ENCODE data around the gene CDKL1. TPM values are rescaled to one million over a fixed set of nuclear protein-coding genes. Genes with fewer than 3 reads are reported as not detected.
A peak's percentile ranks its signal among the peaks of the same experiment; 100 is the strongest.

Gene CDKL1
- total and polyA plus RNA-seq, 2 of the 13 experiments (the other 11 are each of a cell fraction or from before 2014, with no cell fraction given), result 4.4 to 5.1 TPM

DNA sequence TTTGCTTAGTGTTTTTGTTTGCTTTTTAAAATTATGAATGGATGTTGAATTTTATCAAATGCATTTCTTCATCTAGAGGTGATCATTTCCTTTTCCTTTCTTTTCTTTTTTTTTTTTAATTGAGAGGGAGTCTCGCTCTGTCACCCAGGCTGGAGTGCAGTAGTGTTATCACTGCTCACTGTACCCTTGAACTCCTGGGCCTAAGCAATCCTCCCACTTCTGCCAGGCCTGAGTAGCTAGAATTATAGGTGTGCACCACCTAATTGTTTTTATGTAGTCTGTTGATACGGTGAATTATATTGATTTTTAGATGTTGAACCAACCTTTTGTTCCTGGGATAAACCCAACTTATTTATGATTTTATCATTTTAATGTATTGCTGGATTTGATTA is 1.5 kb upstream of the CDKL1 start:
- ATAC-seq, result peak; percentile 20; the same call in 1 of the 3 replicates
- in situ Hi-C loops (cut with HindIII; ENCODE audit: extremely low pct_ligation_motif_present, low pct_unique_long_range_greater_than_20kb), result no loop called here
- no peak overlapping the region for H2AFZ ChIP-seq (ENCODE audit: low read length)
- ChIA-PET POLR2A (no interaction called here), CTCF (ENCODE audit: low intra/inter-chr PET ratio, low total read pairs) (no interaction called here)
- H3K79me2 ChIP-seq (ENCODE audit: insufficient read depth, low read length), result no peaks in the 10 kb centered on the region
- no peaks in the 10 kb centered on the region for H3K9me3 ChIP-seq (ENCODE audit: low read length)
- 13% methylated on average over 2 of the region's 2 CpGs for WGBS (ENCODE audit: low lambda C conversion rate)
- no peaks in the 10 kb centered on the region for H4K20me1 ChIP-seq (ENCODE audit: insufficient read depth, low read length)
- no peaks in the 10 kb centered on the region for H3K27me3 ChIP-seq (ENCODE audit: control insufficient read depth in 1 of 2, insufficient read depth in 2 of 2, low read length in 2 of 2)
- no peak overlapping the region for H3K9ac ChIP-seq (ENCODE audit: insufficient read depth, low read depth, low read length)
- intact Hi-C loops (cut with micrococcal nuclease; ENCODE audit: unreplicated experiment), result loop anchor here (5.0 kb wide), 2 partner anchors 44 to 76 kb away; no protein-coding TSS in a partner anchor
- H3K4me1 ChIP-seq (ENCODE audit: insufficient read depth, low read length), result peaks cover 39% of the 10 kb centered on the region
- no peaks in the 10 kb centered on the region for H3K36me3 ChIP-seq (replicated peaks in 1 of 2; ENCODE audit: control insufficient read depth in 1 of 2, insufficient read depth in 2 of 2, low read length in 2 of 2)
- TF ChIP-seq SMC3 (IDR thresholded peaks at IDR 0.05; ENCODE audit: low read length), result no peak
- TF ChIP-seq HMGA1 (CRISPR knock-in tag; conservative IDR thresholded peaks at IDR 0.05), result no peak
- 0 out of 2 replicates have a peak, but pooled peaks have one; percentile 13 for TF ChIP-seq HNF4A (CRISPR knock-in tag; IDR thresholded peaks at IDR 0.05)
- no TSS peak for BruUV-seq (replicated peaks)
- H3K4me3 ChIP-seq (replicated peaks in 1 of 3; ENCODE audit: insufficient read depth in 1 of 3, low read depth in 2 of 3, low read length in 3 of 3), result peak overlapping the region in 1 of 3 experiments; percentile 61; a peak in 2 of 6 replicates
- DNase-seq (ENCODE audit: low spot score), result no peak
- H3K27ac ChIP-seq (ENCODE audit: extremely low read length, insufficient read depth, low read length), result no peak overlapping the region
- H3K4me2 ChIP-seq (ENCODE audit: low read depth, low read length), result peak overlapping the region; percentile 96
- peak; percentile 81 for FAIRE-seq

DNA sequence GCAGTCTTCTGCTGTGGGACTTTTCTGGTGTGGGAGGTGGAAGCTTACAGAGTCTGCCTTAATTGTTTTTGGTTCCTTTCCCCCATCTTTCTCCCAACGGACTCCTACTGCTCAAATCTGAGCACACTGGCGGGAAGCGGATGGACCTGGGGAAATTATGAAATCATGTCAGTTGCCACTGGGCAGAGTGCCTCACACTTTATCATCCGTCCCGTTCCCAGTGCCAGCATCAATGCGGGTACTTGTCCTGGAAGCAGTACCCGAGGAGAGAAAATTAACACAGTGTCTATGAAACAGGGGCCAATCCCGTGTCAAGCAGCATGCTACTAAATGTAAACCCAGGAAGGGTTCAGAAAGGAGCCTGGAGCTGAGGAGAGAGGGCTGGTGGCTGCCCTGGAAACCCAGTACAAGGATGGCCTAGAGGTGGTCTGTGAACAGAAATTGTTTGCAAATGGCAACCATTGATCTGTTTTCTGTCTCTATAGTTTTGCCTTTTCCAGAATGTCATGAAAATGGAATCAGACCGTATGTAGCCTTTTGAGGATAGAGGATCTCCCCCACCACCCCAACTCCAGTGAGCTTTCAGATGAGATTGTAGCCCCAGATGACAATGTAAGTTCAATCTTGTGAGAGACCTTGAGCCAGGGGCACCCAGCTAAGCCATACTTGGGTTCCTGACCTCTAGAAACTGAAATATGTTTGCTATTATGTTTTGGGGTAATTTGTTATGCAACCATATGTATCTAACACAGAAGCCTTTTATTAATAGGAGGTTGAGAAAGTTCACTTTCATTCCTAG is 908 bp upstream of the CDKL1 start:
- Histone ChIP-seq H3K36me3 (replicated peaks in 1 of 2; ENCODE audit: control insufficient read depth in 1 of 2, insufficient read depth in 2 of 2, low read length in 2 of 2) (no peaks in the 10 kb centered on the region), H3K4me2 (ENCODE audit: low read depth, low read length) (peak overlapping the region; percentile 96), H3K4me1 (ENCODE audit: insufficient read depth, low read length) (peaks cover 45% of the 10 kb centered on the region), H3K9ac (ENCODE audit: insufficient read depth, low read depth, low read length) (peak overlapping the region; percentile 63), H4K20me1 (ENCODE audit: insufficient read depth, low read length) (no peaks in the 10 kb centered on the region), H2AFZ (ENCODE audit: low read length) (peak overlapping the region; percentile 39), H3K4me3 (replicated peaks in 1 of 3; ENCODE audit: insufficient read depth in 1 of 3, low read depth in 2 of 3, low read length in 3 of 3) (peak overlapping the region; percentile 61 to 73 (median 61)), H3K27me3 (ENCODE audit: control insufficient read depth in 1 of 2, insufficient read depth in 2 of 2, low read length in 2 of 2) (no peaks in the 10 kb centered on the region), H3K9me3 (ENCODE audit: low read length) (no peaks in the 10 kb centered on the region), H3K79me2 (ENCODE audit: insufficient read depth, low read length) (no peaks in the 10 kb centered on the region), H3K27ac (ENCODE audit: extremely low read length, insufficient read depth, low read length) (peak overlapping the region; percentile 53)
- no TSS peak for BruUV-seq (replicated peaks)
- FAIRE-seq, result no peak
- WGBS (ENCODE audit: low lambda C conversion rate), result 1% methylated on average over 9 of the region's 9 CpGs
- ChIA-PET CTCF (ENCODE audit: low intra/inter-chr PET ratio, low total read pairs) (no interaction called here), POLR2A (interaction anchor here (1.2 to 1.4 kb wide), 2 partner anchors 77 to 85 kb away, joined by 4 to 5 read pairs; partner anchors contain the start of genes DMAC2L and L2HGDH)
- in situ Hi-C loops (cut with HindIII; ENCODE audit: extremely low pct_ligation_motif_present, low pct_unique_long_range_greater_than_20kb), result no loop called here
- ATAC-seq, result peak; percentile 66
- intact Hi-C loops (cut with micrococcal nuclease; ENCODE audit: unreplicated experiment), result loop anchor here (5.0 kb wide), 2 partner anchors 45 to 75 kb away; no protein-coding TSS in a partner anchor
- peak; percentile 24 for DNase-seq (ENCODE audit: low spot score)
- TF ChIP-seq ZNF251 (CRISPR knock-in tag; IDR thresholded peaks at IDR 0.05) (no peak), SOX5 (CRISPR knock-in tag; IDR thresholded peaks at IDR 0.05; ENCODE audit: borderline replicate concordance) (no peak), ZNF512B (CRISPR knock-in tag; IDR thresholded peaks at IDR 0.05; ENCODE audit: borderline replicate concordance) (peak; percentile 67; the same call in 1 of the 2 replicates), ZNF292 (CRISPR knock-in tag; IDR thresholded peaks at IDR 0.05; ENCODE audit: borderline replicate concordance, low read depth) (peak; percentile 77; the same call in 1 of the 2 replicates), DNMT3B (CRISPR knock-in tag; conservative IDR thresholded peaks at IDR 0.05) (no peak), MEF2D (CRISPR knock-in tag; IDR thresholded peaks at IDR 0.05) (no peak), NR2F6 (IDR thresholded peaks at IDR 0.05) (no peak), NR2F6 (CRISPR knock-in tag; IDR thresholded peaks at IDR 0.05) (no peak), CEBPG (CRISPR knock-in tag; IDR thresholded peaks at IDR 0.05) (peak; percentile 22; the same call in 1 of the 2 replicates)
- TF ChIP-seq, protein P1, sequence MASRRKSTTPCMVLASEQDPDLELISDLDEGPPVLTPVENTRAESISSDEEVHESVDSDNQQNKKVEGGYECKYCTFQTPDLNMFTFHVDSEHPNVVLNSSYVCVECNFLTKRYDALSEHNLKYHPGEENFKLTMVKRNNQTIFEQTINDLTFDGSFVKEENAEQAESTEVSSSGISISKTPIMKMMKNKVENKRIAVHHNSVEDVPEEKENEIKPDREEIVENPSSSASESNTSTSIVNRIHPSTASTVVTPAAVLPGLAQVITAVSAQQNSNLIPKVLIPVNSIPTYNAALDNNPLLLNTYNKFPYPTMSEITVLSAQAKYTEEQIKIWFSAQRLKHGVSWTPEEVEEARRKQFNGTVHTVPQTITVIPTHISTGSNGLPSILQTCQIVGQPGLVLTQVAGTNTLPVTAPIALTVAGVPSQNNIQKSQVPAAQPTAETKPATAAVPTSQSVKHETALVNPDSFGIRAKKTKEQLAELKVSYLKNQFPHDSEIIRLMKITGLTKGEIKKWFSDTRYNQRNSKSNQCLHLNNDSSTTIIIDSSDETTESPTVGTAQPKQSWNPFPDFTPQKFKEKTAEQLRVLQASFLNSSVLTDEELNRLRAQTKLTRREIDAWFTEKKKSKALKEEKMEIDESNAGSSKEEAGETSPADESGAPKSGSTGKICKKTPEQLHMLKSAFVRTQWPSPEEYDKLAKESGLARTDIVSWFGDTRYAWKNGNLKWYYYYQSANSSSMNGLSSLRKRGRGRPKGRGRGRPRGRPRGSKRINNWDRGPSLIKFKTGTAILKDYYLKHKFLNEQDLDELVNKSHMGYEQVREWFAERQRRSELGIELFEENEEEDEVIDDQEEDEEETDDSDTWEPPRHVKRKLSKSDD (CRISPR knock-in tag; IDR thresholded peaks at IDR 0.05; ENCODE audit: low read depth), result peak; percentile 28; the same call in 1 of the 2 replicates
